Vagina (tissue), 2 donors: ENCODE results near the gene GRM4. TPM values are rescaled to one million over a fixed set of nuclear protein-coding genes. Genes with fewer than 3 reads are reported as not detected.

Experiments
- DNase-seq, 2 donors: peaks; one replicate each; pipeline ENCODE4 v3.0.0-alpha.2; 2017; ENCODE audit errors: extremely low spot score in 2 of 2
- H3K27ac ChIP-seq: fragments of 200-600 bp; sonication (generic); one replicate; pipeline ENCODE4 v1.5.1; 2019
- H3K27me3 ChIP-seq: fragments of 200-600 bp; sonication (generic); one replicate; pipeline ENCODE4 v1.5.1; 2019
- H3K36me3 ChIP-seq, 2 donors: fragments of 200-600 bp; sonication (generic); one replicate each; pipeline ENCODE4 v1.5.1; 2017 to 2019
- H3K4me1 ChIP-seq: fragments of 200-600 bp; sonication (generic); one replicate; pipeline ENCODE4 v1.5.1; 2019
- H3K4me3 ChIP-seq, 2 donors: fragments of 200-600 bp; sonication (generic); 1 replicate in 1 of 2; 2 replicates in 1 of 2; pipeline ENCODE4 v1.5.1; 2016 to 2019
- H3K9me3 ChIP-seq: fragments of 200-600 bp; sonication (generic); one replicate; pipeline ENCODE4 v1.5.1; 2019
- CTCF ChIP-seq, 3 experiments: fragments of 450-650 bp in 2 of 3; fragments of 200-600 bp in 1 of 3; sonication (generic) in 1 of 3; IDR thresholded peaks; one replicate each; pipeline ENCODE4 v1.5.1; 2017 to 2019; ENCODE audit warnings: antibody characterized with exemption in 3 of 3, mild to moderate bottlenecking in 2 of 3, moderate library complexity in 2 of 3
- POLR2A ChIP-seq, 2 donors: fragments of 450-650 bp; IDR thresholded peaks; one replicate each; pipeline ENCODE4 v1.6.1; 2017; ENCODE audit warnings: antibody characterized with exemption in 2 of 2, mild to moderate bottlenecking in 2 of 2, moderate library complexity in 2 of 2
- POLR2AphosphoS5 ChIP-seq, 2 donors: sonication (generic); formaldehyde crosslinking; IDR thresholded peaks; one replicate each; pipeline ENCODE4 v1.9.0; 2017; ENCODE audit warnings: antibody characterized with exemption in 2 of 2, mild to moderate bottlenecking in 2 of 2, low read depth in 1 of 2; ENCODE audit not compliant: insufficient read depth in 1 of 2
- intact Hi-C: fragments of 100-400 bp; cut with DNase I; formaldehyde crosslinking; loops from one replicate; pipeline ENCODE4 v1.15.1; 2023
- total RNA-seq: library from RNA; depleted of rRNA; stranded (reverse); fragments of >200 nt; gene quantifications from one replicate; pipeline ENCODE4 v1.2.3, GENCODE V29; 2016

GRM4 gene
- total RNA-seq, 1 donor from 2014 or later, result not detected

- intact Hi-C loops, result no loop called here
- Histone ChIP-seq H3K4me1 (no peaks in the 10 kb centered on the region), H3K27ac (no peak overlapping the region), H3K27me3 (no peaks in the 10 kb centered on the region), H3K36me3 (no peaks in the 10 kb centered on the region), H3K9me3 (no peaks in the 10 kb centered on the region), H3K4me3 (no peak overlapping the region)
- DNase-seq, result no peak
- TF ChIP-seq POLR2A (IDR thresholded peaks at IDR 0.05) (no peak), CTCF (IDR thresholded peaks at IDR 0.05) (no peak), POLR2AphosphoS5 (IDR thresholded peaks at IDR 0.05; ENCODE audit: insufficient read depth in 1 of 2, low read depth in 1 of 2) (no peak)
These were observed 169.2 kb downstream of the GRM4 start for GRCh38 chr6:33976437-33977360.

DNA sequence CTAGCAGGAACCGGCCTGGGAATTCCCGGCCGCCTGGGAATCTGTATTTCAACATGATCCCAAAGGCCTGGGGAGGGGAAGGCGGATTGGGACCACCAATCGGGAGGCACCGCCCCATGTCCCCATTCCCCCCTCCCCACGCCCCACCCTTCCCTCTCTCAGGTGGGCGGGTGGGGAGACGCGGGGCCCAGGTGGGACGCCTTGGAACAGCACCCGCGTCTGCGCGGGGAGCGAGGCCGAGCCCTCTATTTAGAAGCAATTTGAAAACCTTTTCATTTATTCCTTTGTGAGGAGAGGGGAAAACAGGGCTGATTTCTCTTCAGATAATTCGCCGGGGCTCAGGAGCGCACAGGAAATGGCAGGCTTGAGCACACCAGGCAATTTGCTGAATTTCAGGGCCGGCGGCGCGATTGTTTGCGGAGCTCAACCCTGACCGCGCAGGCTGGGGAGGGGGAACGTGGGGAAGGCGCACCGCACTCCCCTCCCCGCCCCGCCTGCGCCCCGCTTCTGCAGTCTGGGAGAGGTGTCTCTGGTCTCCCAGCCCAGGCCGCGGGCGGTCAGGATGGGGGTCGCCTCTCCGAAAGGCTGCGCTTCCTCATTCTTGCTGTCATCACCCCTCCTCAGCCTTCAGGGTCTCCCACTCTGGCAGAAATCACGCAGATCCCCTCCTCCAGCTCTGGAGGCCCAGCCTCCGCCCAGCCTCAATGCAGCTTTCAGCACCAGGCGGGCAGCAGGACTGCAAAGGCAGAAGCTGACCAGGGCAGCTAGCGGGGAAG is 170.0 kb downstream of the GRM4 start:
- H3K4me3 ChIP-seq, result no peak overlapping the region
- DNase-seq, result no peak
- H3K27me3 ChIP-seq, result no peaks in the 10 kb centered on the region
- TF ChIP-seq POLR2AphosphoS5 (IDR thresholded peaks at IDR 0.05; ENCODE audit: insufficient read depth in 1 of 2, low read depth in 1 of 2) (no peak), POLR2A (IDR thresholded peaks at IDR 0.05) (no peak), CTCF (IDR thresholded peaks at IDR 0.05) (no peak)
- no peaks in the 10 kb centered on the region for H3K4me1 ChIP-seq
- intact Hi-C loops, result no loop called here
- H3K36me3 ChIP-seq, result no peaks in the 10 kb centered on the region
- H3K9me3 ChIP-seq, result no peaks in the 10 kb centered on the region
- H3K27ac ChIP-seq, result no peak overlapping the region

DNA sequence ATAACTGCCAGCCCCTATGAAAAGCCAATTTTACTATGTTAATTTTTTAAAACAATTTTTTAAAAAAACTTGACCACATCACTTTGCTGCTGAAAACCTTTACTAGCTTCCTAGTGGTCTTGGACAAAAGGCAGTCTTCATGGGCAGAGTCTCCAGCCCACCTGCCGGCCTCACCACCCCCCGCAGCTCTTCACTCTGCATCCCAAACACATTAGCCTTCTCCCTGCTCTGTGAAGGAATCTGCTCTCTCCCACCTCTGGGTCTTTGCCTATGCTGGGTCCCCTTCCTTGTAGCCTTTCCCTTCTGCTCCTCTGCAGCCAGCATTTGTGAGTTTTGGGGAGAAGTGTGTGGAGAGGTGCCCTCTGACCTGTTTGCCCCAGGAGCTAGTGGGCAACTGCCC is 171.4 kb downstream of the GRM4 start:
- Histone ChIP-seq H3K4me1 (no peaks in the 10 kb centered on the region), H3K4me3 (no peak overlapping the region), H3K36me3 (no peaks in the 10 kb centered on the region), H3K27me3 (no peaks in the 10 kb centered on the region), H3K9me3 (no peaks in the 10 kb centered on the region), H3K27ac (no peak overlapping the region)
- intact Hi-C loops, result no loop called here
- DNase-seq, result no peak
- TF ChIP-seq CTCF (IDR thresholded peaks at IDR 0.05), result no peak
- TF ChIP-seq POLR2A (IDR thresholded peaks at IDR 0.05), result no peak
- no peak for TF ChIP-seq POLR2AphosphoS5 (IDR thresholded peaks at IDR 0.05; ENCODE audit: insufficient read depth in 1 of 2, low read depth in 1 of 2)

DNA sequence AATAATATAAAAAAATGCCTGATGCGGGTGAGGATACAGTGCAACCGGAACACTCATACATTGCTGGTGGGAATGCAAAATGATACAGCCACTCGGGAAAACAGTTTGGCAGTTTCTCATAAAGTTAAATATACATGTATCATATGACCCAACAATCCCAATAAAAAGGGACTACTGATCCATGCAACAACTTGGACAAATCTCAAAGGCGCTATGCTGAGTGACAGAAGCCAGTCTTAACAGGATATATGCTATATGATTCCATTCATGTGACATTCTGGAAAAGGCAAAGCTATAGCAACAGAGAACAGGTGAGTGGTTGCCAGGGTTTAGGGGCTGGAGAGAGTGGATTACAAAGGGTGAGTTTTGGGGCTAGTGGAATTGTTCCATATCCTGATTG is 171.9 kb downstream of the GRM4 start:
- Histone ChIP-seq H3K4me3 (no peak overlapping the region), H3K4me1 (no peaks in the 10 kb centered on the region), H3K27ac (no peak overlapping the region), H3K9me3 (no peaks in the 10 kb centered on the region), H3K36me3 (no peaks in the 10 kb centered on the region), H3K27me3 (no peaks in the 10 kb centered on the region)
- intact Hi-C loops, result no loop called here
- DNase-seq, result no peak
- TF ChIP-seq CTCF (IDR thresholded peaks at IDR 0.05) (no peak), POLR2AphosphoS5 (IDR thresholded peaks at IDR 0.05; ENCODE audit: insufficient read depth in 1 of 2, low read depth in 1 of 2) (no peak), POLR2A (IDR thresholded peaks at IDR 0.05) (no peak)
